SK-N-SH (cell line): ENCODE results near the gene GLIPR1L1. TPM values are rescaled to one million over a fixed set of nuclear protein-coding genes. Genes with fewer than 3 reads are reported as not detected.

Source experiments
- CTCF ChIA-PET: fragments of 300-600, 350-600 bp; formaldehyde crosslinking; extraction: SDS; loops from one replicate; lab custom pipeline; 2021; lab: Yijun Ruan, JAX
- POLR2A ChIA-PET: fragments of 350-600 bp; sonication (Branson Sonifier 250); formaldehyde crosslinking; extraction: SDS; loops from one replicate; lab custom pipeline; 2020; ENCODE audit warnings: antibody characterized with exemption, inconsistent platforms; lab: Yijun Ruan, JAX
- DNase-seq: peaks from one replicate; pipeline ENCODE4 v3.0.0; 2012
- H2AFZ ChIP-seq: fragments of 200-600 bp; sonication (generic); 2 replicates; pipeline ENCODE4 v1.8.1; 2016; ENCODE audit warnings: antibody characterized with exemption, mild to moderate bottlenecking, low read depth
- H3F3A ChIP-seq: fragments of 200-600 bp; sonication (generic); replicated peaks from 2 replicates; pipeline ENCODE3; 2016; ENCODE audit warnings: antibody characterized with exemption, mild to moderate bottlenecking; ENCODE audit not compliant: insufficient read depth
- H3K27ac ChIP-seq, 2 experiments: fragments of 200-500 bp in 1 of 2; fragments of 200-600 bp in 1 of 2; sonication (Bioruptor generic) in 1 of 2; sonication (generic), shearing (Covaris generic) in 1 of 2; 2 replicates each; pipeline versions ENCODE4 v1.5.1 to v1.6.1; 2014 to 2016; ENCODE audit warnings: low read depth in 2 of 2, inconsistent platforms in 1 of 2, low read length in 1 of 2, mild to moderate bottlenecking in 1 of 2, mixed read lengths in 1 of 2
- H3K27me3 ChIP-seq: fragments of 200-600 bp; sonication (generic), shearing (Covaris generic); 2 replicates; pipeline ENCODE4 v1.6.1; 2016; ENCODE audit warnings: mixed run types; ENCODE audit not compliant: insufficient read depth
- H3K36me3 ChIP-seq, 2 experiments: fragments of 200-500 bp in 1 of 2; fragments of 200-600 bp in 1 of 2; sonication (Bioruptor generic) in 1 of 2; sonication (generic) in 1 of 2; replicated peaks in 1 of 2; 2 replicates each; pipeline versions ENCODE3 to v1.5.1; 2014 to 2016; ENCODE audit warnings: low read length in 1 of 2, mild to moderate bottlenecking in 1 of 2; ENCODE audit not compliant: insufficient read depth in 2 of 2, control insufficient read depth in 1 of 2
- H3K4me1 ChIP-seq, 2 experiments: fragments of 200-500 bp in 1 of 2; fragments of 200-600 bp in 1 of 2; sonication (Bioruptor generic) in 1 of 2; sonication (generic), shearing (Covaris generic) in 1 of 2; 2 replicates each; pipeline versions ENCODE4 v1.5.1 to v1.6.1; 2014 to 2016; ENCODE audit warnings: low read depth in 1 of 2, low read length in 1 of 2, mixed run types in 1 of 2; ENCODE audit not compliant: insufficient read depth in 2 of 2, control insufficient read depth in 1 of 2
- H3K4me2 ChIP-seq: fragments of 200-600 bp; sonication (generic), shearing (Covaris generic); 2 replicates; pipeline ENCODE4 v1.6.1; 2017; ENCODE audit warnings: mixed run types
- H3K4me3 ChIP-seq, 2 experiments: fragments of 200-500 bp in 1 of 2; fragments of 200-600 bp in 1 of 2; sonication (Bioruptor generic) in 1 of 2; sonication (generic), shearing (Covaris generic) in 1 of 2; 2 replicates each; pipeline versions ENCODE4 v1.5.1 to v1.8.1; 2014 to 2016; ENCODE audit warnings: low read depth in 2 of 2, inconsistent platforms in 1 of 2, low read length in 1 of 2, mild to moderate bottlenecking in 1 of 2, mixed read lengths in 1 of 2, moderate library complexity in 1 of 2
- H3K79me2 ChIP-seq: fragments of 200-600 bp; sonication (generic); 2 replicates; pipeline ENCODE4 v1.8.1; 2017; ENCODE audit warnings: mild to moderate bottlenecking; ENCODE audit not compliant: insufficient read depth
- H3K9ac ChIP-seq: fragments of 200-600 bp; sonication (generic); 2 replicates; pipeline ENCODE4 v1.6.1; 2017; ENCODE audit warnings: mixed run types
- H3K9me2 ChIP-seq: fragments of 200-600 bp; sonication (generic); 2 replicates; pipeline ENCODE4 v1.6.1; 2017; ENCODE audit warnings: mixed run types
- H3K9me3 ChIP-seq: fragments of 200-600 bp; sonication (generic); 2 replicates; pipeline ENCODE4 v1.6.1; 2017; ENCODE audit warnings: mixed run types, mild to moderate bottlenecking, moderate library complexity
- H4K20me1 ChIP-seq: fragments of 200-600 bp; sonication (generic); 2 replicates; pipeline ENCODE4 v1.6.1; 2017; ENCODE audit warnings: mild to moderate bottlenecking, mixed run types; ENCODE audit not compliant: insufficient read depth
- CHD2 ChIP-seq: fragments of 150-350 bp; IDR thresholded peaks from 2 replicates; pipeline ENCODE4 v1.6.1; 2018; ENCODE audit warnings: low read length; ENCODE audit not compliant: partially characterized antibody
- ELF1 ChIP-seq: IDR thresholded peaks from 2 replicates; pipeline ENCODE4 v1.4.0; 2012
- EZH2phosphoT487 ChIP-seq: fragments of 200-600 bp; sonication (generic); IDR thresholded peaks from 2 replicates; pipeline ENCODE4 v1.6.1; 2017; ENCODE audit warnings: low read depth, mixed run types, mild to moderate bottlenecking, antibody characterized with exemption, moderate library complexity, borderline replicate concordance
- FOSL2 ChIP-seq: IDR thresholded peaks from 2 replicates; pipeline ENCODE4 v1.4.0; 2012; ENCODE audit warnings: low read depth, mild to moderate bottlenecking, moderate library complexity, borderline replicate concordance
- MXI1 ChIP-seq: IDR thresholded peaks from 2 replicates; pipeline ENCODE4 v1.6.1; 2012; ENCODE audit warnings: mild to moderate bottlenecking, low read depth, low read length, improper control_type of control experiment
- NFIC ChIP-seq: IDR thresholded peaks from 2 replicates; pipeline ENCODE4 v1.4.0; 2012; ENCODE audit warnings: borderline replicate concordance
- YY1 ChIP-seq: IDR thresholded peaks from 2 replicates; pipeline ENCODE4 v1.4.0; 2012; ENCODE audit warnings: low read depth, mild to moderate bottlenecking
- WGBS: methylation state at CpG from one replicate; pipeline ENCODE4 v1.1.6; 2017; ENCODE audit warnings: low lambda C conversion rate; 5-methylcytosine and 5-hydroxymethylcytosine counted together
- polyA plus RNA-seq, 3 experiments: library from polyadenylated mRNA; depleted of rRNA; stranded (reverse); fragments of >200 nt; gene quantifications; 2 replicates each; pipeline ENCODE4 v1.2.3, GENCODE V29; 2012
- TF ChIP-seq, protein P1 (sequence below): fragments of 150-350 bp; IDR thresholded peaks from 2 replicates; pipeline ENCODE4 v1.6.1; 2017; ENCODE audit warnings: antibody characterized with exemption, low read length, low read depth, borderline replicate concordance
- TF ChIP-seq, protein P2 (sequence below): IDR thresholded peaks from 2 replicates; pipeline ENCODE4; 2012
- TF ChIP-seq, protein P3 (sequence below): fragments of 200-600 bp; sonication (generic); IDR thresholded peaks from 2 replicates; pipeline ENCODE4 v1.6.1; 2017; ENCODE audit warnings: antibody characterized with exemption, mild to moderate bottlenecking, moderate library complexity
- TF ChIP-seq, protein P4 (sequence below): IDR thresholded peaks from 2 replicates; pipeline ENCODE4 v1.4.0; 2012; ENCODE audit warnings: low read depth, borderline replicate concordance

GLIPR1L1 gene
- polyA plus RNA-seq, 1 of the 3 experiments (the other 2 are of a cell fraction) = not detected

DNA sequence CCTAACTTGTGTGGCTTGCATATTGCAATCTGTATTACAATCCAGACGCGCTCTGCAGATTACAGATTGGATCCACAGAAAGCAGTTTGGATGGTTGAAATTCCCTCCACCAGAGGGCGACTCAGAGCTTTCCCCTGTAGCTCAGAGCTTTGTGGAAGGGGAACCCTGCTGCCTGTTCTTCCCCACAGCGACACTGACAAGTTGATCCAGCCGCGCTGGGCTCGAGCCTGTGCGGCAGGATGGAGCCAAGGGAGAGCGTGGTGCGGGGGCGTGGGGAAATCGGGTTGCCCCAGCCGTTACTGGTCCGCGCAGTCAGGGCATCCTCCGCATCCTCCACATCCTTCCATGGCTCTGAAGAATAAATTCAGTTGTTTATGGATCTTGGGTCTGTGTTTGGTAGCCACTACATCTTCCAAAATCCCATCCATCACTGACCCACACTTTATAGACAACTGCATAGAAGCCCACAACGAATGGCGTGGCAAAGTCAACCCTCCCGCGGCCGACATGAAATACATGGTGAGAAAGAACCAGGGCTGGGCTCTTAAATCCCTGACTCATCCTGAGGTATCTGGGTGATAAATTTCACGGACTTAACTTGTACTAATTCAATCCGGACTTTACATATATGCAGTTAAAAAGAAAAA lies at the start of gene GLIPR1L1 (continued):
- 0 out of 2 replicates have a peak, but pooled peaks have one; percentile 2 for TF ChIP-seq FOSL2
- TF ChIP-seq, all 33 proteins: peak for 16

DNA sequence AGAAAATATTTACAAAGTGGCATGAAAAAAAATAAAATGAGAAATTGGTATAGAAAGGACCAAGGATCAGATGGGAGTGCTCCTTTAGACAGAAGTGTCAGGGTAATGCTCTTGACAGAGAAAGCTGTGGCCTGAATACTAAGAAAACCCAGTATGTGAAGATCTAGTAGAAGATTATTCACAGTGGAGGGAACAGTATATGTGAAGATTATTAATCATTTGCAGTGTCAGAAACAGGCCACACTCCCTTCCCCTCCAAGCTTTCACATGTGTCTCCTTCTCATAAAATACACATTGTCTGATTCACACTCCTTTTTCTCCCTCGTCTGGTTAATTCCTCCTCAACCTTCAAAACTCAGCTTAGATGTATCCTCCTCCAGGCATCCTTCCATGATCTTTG lies 45.6 kb upstream of the GLIPR1L1 start:
- no peak overlapping the region for H3K9ac ChIP-seq
- WGBS = 85% methylated on average over 1 of the region's 1 CpG

More for the DNA sequence above, 45.6 kb upstream of the GLIPR1L1 start:
- Histone ChIP-seq H3F3A (no peaks in the 10 kb centered on the region), H2AFZ (no peak overlapping the region), H3K9me2 (no peaks in the 10 kb centered on the region), H4K20me1 (no peaks in the 10 kb centered on the region), H3K36me3 (no peaks in the 10 kb centered on the region), H3K27ac (no peak overlapping the region), H3K4me2 (no peak overlapping the region), H3K79me2 (no peaks in the 10 kb centered on the region), H3K9me3 (no peaks in the 10 kb centered on the region), H3K4me3 (no peak overlapping the region), H3K27me3 (no peaks in the 10 kb centered on the region), H3K4me1 (no peaks in the 10 kb centered on the region; a peak in 1 of 4 replicates)
- ChIA-PET CTCF (interaction anchor here (0.8 to 1.0 kb wide), 2 partner anchors 9 to 485 kb away, joined by 3 to 4 read pairs; no protein-coding TSS in a partner anchor), POLR2A (no interaction called here)
- no peak for TF ChIP-seq MXI1
- no peak for TF ChIP-seq YY1
- no peak for TF ChIP-seq EZH2phosphoT487
- TF ChIP-seq, protein P1, sequence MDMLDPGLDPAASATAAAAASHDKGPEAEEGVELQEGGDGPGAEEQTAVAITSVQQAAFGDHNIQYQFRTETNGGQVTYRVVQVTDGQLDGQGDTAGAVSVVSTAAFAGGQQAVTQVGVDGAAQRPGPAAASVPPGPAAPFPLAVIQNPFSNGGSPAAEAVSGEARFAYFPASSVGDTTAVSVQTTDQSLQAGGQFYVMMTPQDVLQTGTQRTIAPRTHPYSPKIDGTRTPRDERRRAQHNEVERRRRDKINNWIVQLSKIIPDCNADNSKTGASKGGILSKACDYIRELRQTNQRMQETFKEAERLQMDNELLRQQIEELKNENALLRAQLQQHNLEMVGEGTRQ = no peak
- TF ChIP-seq, protein P2, sequence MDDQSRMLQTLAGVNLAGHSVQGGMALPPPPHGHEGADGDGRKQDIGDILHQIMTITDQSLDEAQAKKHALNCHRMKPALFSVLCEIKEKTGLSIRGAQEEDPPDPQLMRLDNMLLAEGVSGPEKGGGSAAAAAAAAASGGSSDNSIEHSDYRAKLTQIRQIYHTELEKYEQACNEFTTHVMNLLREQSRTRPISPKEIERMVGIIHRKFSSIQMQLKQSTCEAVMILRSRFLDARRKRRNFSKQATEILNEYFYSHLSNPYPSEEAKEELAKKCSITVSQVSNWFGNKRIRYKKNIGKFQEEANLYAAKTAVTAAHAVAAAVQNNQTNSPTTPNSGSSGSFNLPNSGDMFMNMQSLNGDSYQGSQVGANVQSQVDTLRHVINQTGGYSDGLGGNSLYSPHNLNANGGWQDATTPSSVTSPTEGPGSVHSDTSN = no peak
- no peak for TF ChIP-seq NFIC
- no peak for TF ChIP-seq ELF1
- TF ChIP-seq, protein P3, sequence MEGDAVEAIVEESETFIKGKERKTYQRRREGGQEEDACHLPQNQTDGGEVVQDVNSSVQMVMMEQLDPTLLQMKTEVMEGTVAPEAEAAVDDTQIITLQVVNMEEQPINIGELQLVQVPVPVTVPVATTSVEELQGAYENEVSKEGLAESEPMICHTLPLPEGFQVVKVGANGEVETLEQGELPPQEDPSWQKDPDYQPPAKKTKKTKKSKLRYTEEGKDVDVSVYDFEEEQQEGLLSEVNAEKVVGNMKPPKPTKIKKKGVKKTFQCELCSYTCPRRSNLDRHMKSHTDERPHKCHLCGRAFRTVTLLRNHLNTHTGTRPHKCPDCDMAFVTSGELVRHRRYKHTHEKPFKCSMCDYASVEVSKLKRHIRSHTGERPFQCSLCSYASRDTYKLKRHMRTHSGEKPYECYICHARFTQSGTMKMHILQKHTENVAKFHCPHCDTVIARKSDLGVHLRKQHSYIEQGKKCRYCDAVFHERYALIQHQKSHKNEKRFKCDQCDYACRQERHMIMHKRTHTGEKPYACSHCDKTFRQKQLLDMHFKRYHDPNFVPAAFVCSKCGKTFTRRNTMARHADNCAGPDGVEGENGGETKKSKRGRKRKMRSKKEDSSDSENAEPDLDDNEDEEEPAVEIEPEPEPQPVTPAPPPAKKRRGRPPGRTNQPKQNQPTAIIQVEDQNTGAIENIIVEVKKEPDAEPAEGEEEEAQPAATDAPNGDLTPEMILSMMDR = no peak
- no peak for TF ChIP-seq CHD2
- TF ChIP-seq, protein P4, sequence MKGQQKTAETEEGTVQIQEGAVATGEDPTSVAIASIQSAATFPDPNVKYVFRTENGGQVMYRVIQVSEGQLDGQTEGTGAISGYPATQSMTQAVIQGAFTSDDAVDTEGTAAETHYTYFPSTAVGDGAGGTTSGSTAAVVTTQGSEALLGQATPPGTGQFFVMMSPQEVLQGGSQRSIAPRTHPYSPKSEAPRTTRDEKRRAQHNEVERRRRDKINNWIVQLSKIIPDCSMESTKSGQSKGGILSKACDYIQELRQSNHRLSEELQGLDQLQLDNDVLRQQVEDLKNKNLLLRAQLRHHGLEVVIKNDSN = no peak
- DNase-seq = no peak
